ENCODE data around the gene PRODH2.

DNA sequence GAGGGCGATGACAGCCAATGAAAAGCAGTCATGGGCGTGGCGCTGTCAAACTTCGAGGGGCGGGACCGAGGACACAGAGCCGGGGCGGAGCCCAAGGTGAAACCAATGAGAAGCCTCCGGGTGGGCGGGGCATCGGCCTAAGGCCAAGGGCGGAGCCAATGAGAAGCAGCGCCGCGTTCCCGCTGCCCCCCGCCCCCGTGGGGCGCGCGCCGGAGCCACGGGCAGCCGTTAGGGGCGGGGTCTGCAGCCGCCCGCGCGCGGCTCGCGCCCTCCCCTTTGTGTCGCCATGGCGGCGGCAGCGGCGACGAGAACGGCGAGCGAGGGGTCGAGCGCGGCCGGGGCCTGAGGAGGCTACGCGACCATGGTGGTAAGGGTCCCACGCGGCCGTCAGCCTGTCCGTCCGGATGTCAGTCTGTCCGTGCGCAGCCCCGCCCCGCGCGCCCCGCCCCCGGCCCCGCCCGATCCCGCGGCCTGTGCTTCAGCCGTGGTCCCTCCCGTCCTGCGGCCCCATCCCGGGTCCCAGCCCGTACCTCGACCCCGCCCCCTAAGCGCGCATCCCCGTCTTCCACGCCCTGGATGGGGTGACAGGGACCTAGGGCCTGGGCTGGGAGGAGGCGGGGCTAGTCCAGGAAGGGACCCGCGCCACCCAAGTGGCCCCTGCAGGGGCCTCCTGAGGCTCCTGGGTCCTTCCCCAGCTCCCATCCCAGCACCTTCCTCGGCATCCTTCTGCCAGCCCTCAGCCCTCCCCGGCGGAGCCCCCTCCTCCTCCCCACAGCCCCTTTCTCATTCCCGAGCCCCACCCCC lies 37.1 kb downstream of the PRODH2 start, which contains the start of gene ARHGAP33:
- TF ChIP-seq, protein P1, sequence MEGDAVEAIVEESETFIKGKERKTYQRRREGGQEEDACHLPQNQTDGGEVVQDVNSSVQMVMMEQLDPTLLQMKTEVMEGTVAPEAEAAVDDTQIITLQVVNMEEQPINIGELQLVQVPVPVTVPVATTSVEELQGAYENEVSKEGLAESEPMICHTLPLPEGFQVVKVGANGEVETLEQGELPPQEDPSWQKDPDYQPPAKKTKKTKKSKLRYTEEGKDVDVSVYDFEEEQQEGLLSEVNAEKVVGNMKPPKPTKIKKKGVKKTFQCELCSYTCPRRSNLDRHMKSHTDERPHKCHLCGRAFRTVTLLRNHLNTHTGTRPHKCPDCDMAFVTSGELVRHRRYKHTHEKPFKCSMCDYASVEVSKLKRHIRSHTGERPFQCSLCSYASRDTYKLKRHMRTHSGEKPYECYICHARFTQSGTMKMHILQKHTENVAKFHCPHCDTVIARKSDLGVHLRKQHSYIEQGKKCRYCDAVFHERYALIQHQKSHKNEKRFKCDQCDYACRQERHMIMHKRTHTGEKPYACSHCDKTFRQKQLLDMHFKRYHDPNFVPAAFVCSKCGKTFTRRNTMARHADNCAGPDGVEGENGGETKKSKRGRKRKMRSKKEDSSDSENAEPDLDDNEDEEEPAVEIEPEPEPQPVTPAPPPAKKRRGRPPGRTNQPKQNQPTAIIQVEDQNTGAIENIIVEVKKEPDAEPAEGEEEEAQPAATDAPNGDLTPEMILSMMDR (IDR thresholded peaks at IDR 0.05): no peak
- TF ChIP-seq POLR2A (IDR thresholded peaks at IDR 0.05): no peak
